HG02884 (cell line): ENCODE measurements around the gene NIT1.
"Not testable (repeated sequence)": the region's sequence is repeated elsewhere in the genome, so short reads cannot be mapped to it uniquely, and the experiment has no call there.

ENCODE experiments used
- ATAC-seq: cut with Tn5 transposase; IDR thresholded peaks from one replicate; pipeline ENCODE4 v1.9.1; 2021; ENCODE audit warnings: mild to moderate bottlenecking, moderate library complexity; ENCODE audit not compliant: unreplicated experiment

The NIT1 gene

GRCh38 chr1:161111527-161111926 lies 6.4 kb upstream of the NIT1 start:
- no peak for ATAC-seq

GRCh38 chr1:161113915-161114314 lies 4.0 kb upstream of the NIT1 start:
- ATAC-seq: no peak

GRCh38 chr1:161114556-161114955 lies 3.3 kb upstream of the NIT1 start:
- ATAC-seq: no peak

- no peak for ATAC-seq
Observed at GRCh38 chr1:161115132-161115711, 2.7 kb upstream of the NIT1 start.

- not testable (repeated sequence) for ATAC-seq
Observed at GRCh38 chr1:161115961-161116360, 1.9 kb upstream of the NIT1 start.

GRCh38 chr1:161119092-161119903 lies 1.4 kb downstream of the NIT1 start:
- peak; percentile 39 for ATAC-seq

GRCh38 chr1:161121042-161121650 lies 3.2 kb downstream of the NIT1 start:
- ATAC-seq: no peak

- no peak for ATAC-seq
Observed at GRCh38 chr1:161121834-161122233, 3.9 kb downstream of the NIT1 start.

GRCh38 chr1:161122967-161123366 lies 5.1 kb downstream of the NIT1 start:
- no peak for ATAC-seq

GRCh38 chr1:161127649-161128048 lies 9.7 kb downstream of the NIT1 start:
- ATAC-seq: no peak

- ATAC-seq: no peak
Observed at GRCh38 chr1:161128591-161129420, 10.9 kb downstream of the NIT1 start.

- ATAC-seq: no peak
Observed at GRCh38 chr1:161130266-161130665, 12.4 kb downstream of the NIT1 start.

- ATAC-seq: no peak
Observed at GRCh38 chr1:161131523-161132409, 13.9 kb downstream of the NIT1 start.

- peak; percentile 92 for ATAC-seq
Observed at GRCh38 chr1:161132410-161133219, 14.7 kb downstream of the NIT1 start, which contains the start of gene DEDD. Gene DEDD, minus strand, starts transcription at chr1:161132667. Its CDS starts 8,205 bp downstream, at chr1:161124462.

GRCh38 chr1:161133220-161133740 lies 15.4 kb downstream of the NIT1 start:
- ATAC-seq: peak; percentile 9

- no peak for ATAC-seq
Observed at GRCh38 chr1:161137881-161138280, 20.0 kb downstream of the NIT1 start.

GRCh38 chr1:161138431-161138830 lies 20.5 kb downstream of the NIT1 start:
- ATAC-seq: no peak

GRCh38 chr1:161139766-161140165 lies 21.9 kb downstream of the NIT1 start:
- ATAC-seq: no peak
